ENCODE measurements around the gene YWHAE. TPM values are rescaled to one million over a fixed set of nuclear protein-coding genes. Genes with fewer than 3 reads are reported as not detected.
"Not testable (repeated sequence)": the region's sequence is repeated elsewhere in the genome, so short reads cannot be mapped to it uniquely, and the experiment has no call there.

The YWHAE gene
- total RNA-seq, 6 experiments from 2014 or later, result 167 to 446 (median 217) TPM

DNA sequence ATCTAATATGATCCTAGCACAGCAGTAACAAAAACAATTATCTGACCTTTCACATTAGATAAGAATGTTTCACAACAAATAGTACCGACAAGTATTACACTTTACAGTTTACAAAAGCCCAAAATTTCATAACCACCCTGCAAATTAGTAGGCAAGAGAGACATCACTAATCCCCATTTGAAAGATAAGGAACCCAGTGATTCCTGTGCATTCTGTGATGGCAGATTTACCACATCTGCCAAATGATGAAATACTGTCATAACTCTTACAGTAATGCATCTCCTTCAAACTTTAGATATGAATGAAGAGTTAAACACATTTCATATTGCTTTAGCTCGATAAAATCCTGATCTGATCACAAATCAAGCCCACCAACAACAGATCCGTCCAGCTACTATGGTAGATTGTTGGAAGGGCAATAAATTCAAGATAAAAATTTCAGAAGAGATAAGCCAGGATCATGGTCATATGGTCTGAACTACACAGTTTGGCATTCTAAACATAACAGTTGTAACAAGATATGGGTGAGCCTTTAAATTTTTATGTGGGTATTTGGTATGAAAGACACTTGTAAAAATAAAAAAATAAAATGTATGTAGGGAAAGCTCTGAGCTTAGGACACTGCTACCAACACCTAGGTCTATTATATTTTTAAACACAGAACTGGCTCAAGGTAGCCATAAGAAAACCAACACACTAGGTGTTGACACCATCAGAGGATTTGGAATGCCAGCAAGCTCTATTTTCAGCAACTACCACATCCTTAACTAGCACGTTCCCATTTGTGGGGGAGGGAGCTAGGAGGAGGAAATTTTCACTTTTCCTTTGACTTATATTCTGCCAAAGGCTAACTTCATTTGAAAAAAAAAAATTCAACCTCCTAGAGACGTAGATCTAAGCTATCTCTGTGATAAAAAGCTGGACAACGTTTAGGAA, 9.3 kb downstream of the YWHAE start:
- H3K36me3 ChIP-seq, result no peaks in the 10 kb centered on the region
- DNase-seq (no peak), ATAC-seq (peak in 3 of 4 donors; percentile 35 to 69 (median 38))
- H3K9me3 ChIP-seq, result no peaks in the 10 kb centered on the region
- no peak overlapping the region for H3K27ac ChIP-seq
- 30% methylated on average over 6 of the region's 6 CpGs for WGBS (ENCODE audit: insufficient coverage, low coverage, low lambda C conversion rate, missing lambda C conversion rate)
- peaks cover 0 to 50% (median 13%) of the 10 kb centered on the region in 4 donors for H3K4me1 ChIP-seq
- intact Hi-C loops (cut with DNase I), result no loop called here
- no peaks in the 10 kb centered on the region for H3K27me3 ChIP-seq
- TF ChIP-seq POLR2A (IDR thresholded peaks at IDR 0.05), result no peak
- TF ChIP-seq, protein P1, sequence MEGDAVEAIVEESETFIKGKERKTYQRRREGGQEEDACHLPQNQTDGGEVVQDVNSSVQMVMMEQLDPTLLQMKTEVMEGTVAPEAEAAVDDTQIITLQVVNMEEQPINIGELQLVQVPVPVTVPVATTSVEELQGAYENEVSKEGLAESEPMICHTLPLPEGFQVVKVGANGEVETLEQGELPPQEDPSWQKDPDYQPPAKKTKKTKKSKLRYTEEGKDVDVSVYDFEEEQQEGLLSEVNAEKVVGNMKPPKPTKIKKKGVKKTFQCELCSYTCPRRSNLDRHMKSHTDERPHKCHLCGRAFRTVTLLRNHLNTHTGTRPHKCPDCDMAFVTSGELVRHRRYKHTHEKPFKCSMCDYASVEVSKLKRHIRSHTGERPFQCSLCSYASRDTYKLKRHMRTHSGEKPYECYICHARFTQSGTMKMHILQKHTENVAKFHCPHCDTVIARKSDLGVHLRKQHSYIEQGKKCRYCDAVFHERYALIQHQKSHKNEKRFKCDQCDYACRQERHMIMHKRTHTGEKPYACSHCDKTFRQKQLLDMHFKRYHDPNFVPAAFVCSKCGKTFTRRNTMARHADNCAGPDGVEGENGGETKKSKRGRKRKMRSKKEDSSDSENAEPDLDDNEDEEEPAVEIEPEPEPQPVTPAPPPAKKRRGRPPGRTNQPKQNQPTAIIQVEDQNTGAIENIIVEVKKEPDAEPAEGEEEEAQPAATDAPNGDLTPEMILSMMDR (IDR thresholded peaks at IDR 0.05), result no peak
- no peak overlapping the region for H3K4me3 ChIP-seq

DNA sequence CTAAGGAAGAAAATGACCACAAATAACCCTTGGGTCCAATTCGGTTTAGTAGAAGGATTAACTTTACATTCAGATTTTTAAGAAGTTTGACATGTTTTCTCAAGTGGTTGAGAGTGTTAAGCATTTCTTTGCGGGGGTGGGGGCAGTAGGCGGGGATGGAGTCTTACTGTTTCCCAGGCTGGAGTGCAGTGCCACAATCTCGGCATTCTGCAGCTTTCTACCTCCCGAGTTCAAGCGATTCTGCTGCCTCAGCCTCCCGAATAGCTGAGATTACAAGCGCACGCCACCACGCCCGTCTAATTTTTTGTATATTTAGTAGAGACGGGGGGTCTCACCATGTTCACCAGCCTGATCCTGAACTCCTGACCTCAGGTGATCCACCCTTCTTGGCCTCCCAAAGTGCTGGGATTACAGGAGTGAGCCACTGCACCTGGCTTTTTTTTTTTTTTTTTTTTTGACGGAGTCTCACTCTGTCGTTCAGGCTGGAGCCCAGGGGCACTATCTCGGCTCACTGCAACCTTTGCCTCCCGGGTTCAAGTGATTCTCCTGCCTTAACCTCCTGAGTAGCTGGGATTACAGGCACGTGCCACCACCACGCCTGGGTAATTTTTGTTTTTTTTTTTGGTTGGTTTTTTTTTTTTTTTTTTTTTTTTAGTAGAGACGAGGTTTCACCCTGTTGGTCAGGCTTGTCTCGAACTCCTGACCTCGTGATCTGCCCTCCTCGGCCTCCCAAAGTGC, 12.4 kb downstream of the YWHAE start:
- H3K27me3 ChIP-seq; H3K36me3 ChIP-seq; ATAC-seq; DNase-seq; H3K27ac ChIP-seq; intact Hi-C loops (cut with DNase I); H3K4me3 ChIP-seq; H3K9me3 ChIP-seq: not testable (repeated sequence)
- peaks cover 0 to 44% (median 18%) of the 10 kb centered on the region in 4 donors for H3K4me1 ChIP-seq
- 43% methylated on average over 16 of the region's 22 CpGs for WGBS (ENCODE audit: insufficient coverage, low coverage, low lambda C conversion rate, missing lambda C conversion rate)

DNA sequence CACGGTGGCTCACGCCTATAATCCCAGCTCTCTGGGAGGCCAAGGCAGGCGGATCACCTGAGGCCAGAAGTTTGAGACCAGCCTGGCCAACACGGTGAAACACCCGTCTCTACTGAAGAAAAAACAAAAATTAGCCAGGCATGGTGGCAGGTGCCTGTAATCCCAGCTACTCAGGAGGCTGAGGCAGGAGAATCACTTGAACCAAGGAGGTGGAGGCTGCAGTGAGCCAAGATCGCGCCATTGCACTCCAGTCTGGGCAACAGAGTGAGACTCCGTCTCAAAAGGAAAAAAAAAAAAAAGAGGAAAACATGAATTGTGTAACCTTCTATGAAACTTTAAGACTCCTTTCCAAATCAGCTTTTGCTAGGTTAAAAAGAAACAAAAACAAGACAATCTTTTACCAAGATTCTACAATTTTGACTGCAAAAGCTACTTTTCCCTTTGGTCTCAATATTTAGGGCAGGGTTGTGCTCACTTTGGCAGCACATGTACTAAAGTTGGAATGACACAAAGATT, 13.3 kb downstream of the YWHAE start:
- WGBS (ENCODE audit: insufficient coverage, low coverage, low lambda C conversion rate, missing lambda C conversion rate), result 88% methylated on average over 6 of the region's 8 CpGs
- intact Hi-C loops (cut with DNase I), result not testable (repeated sequence)

DNA sequence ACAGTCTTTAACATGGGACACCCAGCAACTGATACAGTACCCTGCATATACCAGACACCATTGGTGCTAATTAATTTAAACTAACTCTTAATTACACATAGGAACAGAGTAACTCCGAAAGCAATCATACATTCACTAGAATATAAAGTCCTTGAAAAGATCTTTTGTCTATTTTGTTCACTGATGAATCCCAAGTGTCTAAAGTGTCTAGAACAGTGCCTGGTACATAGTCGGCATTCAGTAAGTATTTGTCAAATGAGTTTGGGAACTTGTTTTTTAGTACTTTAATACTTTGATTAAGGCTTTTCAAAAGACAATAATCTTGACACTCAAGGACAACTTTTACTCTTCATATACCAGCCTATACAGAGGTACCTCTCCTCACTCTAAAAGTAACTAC, 13.8 kb downstream of the YWHAE start:
- ATAC-seq (no peak), DNase-seq (no peak)
- 83% methylated on average over 2 of the region's 2 CpGs for WGBS (ENCODE audit: insufficient coverage, low coverage, low lambda C conversion rate, missing lambda C conversion rate)
- no peaks in the 10 kb centered on the region for H3K36me3 ChIP-seq
- no peak overlapping the region for H3K27ac ChIP-seq
- peaks cover 0 to 52% (median 21%) of the 10 kb centered on the region in 4 donors for H3K4me1 ChIP-seq
- TF ChIP-seq POLR2A (IDR thresholded peaks at IDR 0.05), result no peak
- TF ChIP-seq, protein P1 (IDR thresholded peaks at IDR 0.05), result no peak
- no peaks in the 10 kb centered on the region for H3K27me3 ChIP-seq
- no peaks in the 10 kb centered on the region for H3K9me3 ChIP-seq
- H3K4me3 ChIP-seq, result no peak overlapping the region
- intact Hi-C loops (cut with DNase I), result no loop called here

More for the DNA sequence above, 13.3 kb downstream of the YWHAE start:
- H3K9me3 ChIP-seq, H3K36me3 ChIP-seq, H3K4me3 ChIP-seq, ATAC-seq, H3K27ac ChIP-seq, H3K27me3 ChIP-seq, DNase-seq: not testable (repeated sequence)
- H3K4me1 ChIP-seq, result peaks cover 0 to 50% (median 21%) of the 10 kb centered on the region in 4 donors

DNA sequence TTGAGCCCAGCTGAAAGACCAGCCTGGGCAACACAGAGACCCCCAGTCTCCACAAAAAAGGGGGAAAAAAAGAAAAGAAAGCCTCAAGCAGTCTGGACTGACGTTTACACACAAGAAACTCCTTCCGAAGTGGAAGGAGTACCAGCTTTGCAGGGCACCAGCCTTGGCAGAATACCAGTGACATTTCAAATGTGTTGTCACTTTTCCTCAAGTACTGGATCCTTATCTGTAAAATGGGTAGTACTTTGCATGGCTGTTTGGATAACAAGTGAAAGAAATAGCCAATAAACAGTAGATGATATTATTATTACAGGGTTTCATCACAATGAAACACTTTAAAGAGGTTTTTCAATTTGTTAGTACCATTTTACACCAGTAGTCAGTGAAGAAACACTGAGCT, 14.2 kb downstream of the YWHAE start:
- no peaks in the 10 kb centered on the region for H3K36me3 ChIP-seq
- peaks cover 0 to 52% (median 21%) of the 10 kb centered on the region in 4 donors for H3K4me1 ChIP-seq
- WGBS (ENCODE audit: insufficient coverage, low coverage, low lambda C conversion rate, missing lambda C conversion rate), result 63% methylated on average over 2 of the region's 2 CpGs
- intact Hi-C loops (cut with DNase I), result no loop called here
- H3K27ac ChIP-seq, result no peak overlapping the region
- no peak overlapping the region for H3K4me3 ChIP-seq
- TF ChIP-seq POLR2A (IDR thresholded peaks at IDR 0.05), result no peak
- TF ChIP-seq, protein P1 (IDR thresholded peaks at IDR 0.05), result no peak
- no peaks in the 10 kb centered on the region for H3K27me3 ChIP-seq
- ATAC-seq, result no peak
- DNase-seq, result no peak
- no peaks in the 10 kb centered on the region for H3K9me3 ChIP-seq

Data from right lobe of liver (tissue), 6 donors.